Heart left ventricle (tissue), 13 donors: ENCODE measurements around the gene GFY.
A peak's percentile ranks its signal among the peaks of the same experiment; 100 is the strongest.

ENCODE experiments used
- CTCF ChIP-seq, 12 donors: fragments of 200-600 bp; sonication (generic) in 4 of 12; IDR thresholded peaks; one replicate each; pipeline versions ENCODE4 v1.5.0 to v1.8.0; 2018 to 2022; ENCODE audit warnings: antibody characterized with exemption in 12 of 12, mild to moderate bottlenecking in 5 of 12
- POLR2A ChIP-seq, 2 donors: fragments of 450-650 bp; IDR thresholded peaks; one replicate each; pipeline ENCODE4 v1.6.1; 2017; ENCODE audit warnings: antibody characterized with exemption in 2 of 2, mild to moderate bottlenecking in 2 of 2, moderate library complexity in 2 of 2
- donor health status: ischemic (EF 13 %, LVEDD 7.1; RV severe dilation, severe dysfunction).
- donor health status: DM: no; HTN: yes; CAD: no.
- donor health status: DM: no; HTN: no; CAD: no.
- donor health status: ischemic (EF 25% LVEDD 6.9; RV normal size, moderate dysfunction).
- donor health status: ischemic (EF 25% LVEDD 5.7; RV mildly dilated, moderate dysfunction).
- donor health status: ischemic (EF 35%, LVEDD 5.7; RV mildly dilated, moderate dysfunction).
- donor health status: nonischemic (EF 11% LVEDD 7.7; RV severe dilation, severe dysfunction).
- donor health status: DM: yes; HTN: yes; CAD: no.
- donor health status: PGD.
- donor health status: ischemic (EF 29% LVEDD 5.4; RV normal size, mild dysfunction).
- donor health status: nonischemic (EF 23%, LVEDD 6.1; RV moderate dilation, normal function).

GRCh38 chr19:49443366-49444099 lies 18.3 kb downstream of the GFY start:
- TF ChIP-seq POLR2A (IDR thresholded peaks at IDR 0.05) = no peak
- peak; percentile 72 to 93 (median 80) for TF ChIP-seq CTCF (IDR thresholded peaks at IDR 0.05)
